Activated naive CD4-positive, alpha-beta T cell (primary cell): Measurements from ENCODE around the gene VAMP8.
"Not testable (repeated sequence)": the region's sequence is repeated elsewhere in the genome, so short reads cannot be mapped to it uniquely, and the experiment has no call there.

ENCODE experiments used
- DNase-seq, 4 experiments: peaks; one replicate each; lab custom pipeline; 2025; lab: John Stamatoyannopoulos, UW

The VAMP8 gene

GRCh38 chr2:85577386-85578242 lies at the start of gene VAMP8:
Gene VAMP8, plus strand, starts transcription at chr2:85577586. Its CDS starts 61 bp downstream, at chr2:85577647.
- DNase-seq = peak in 2 of 4 experiments; percentile 9 to 51

- DNase-seq = no peak
Observed at GRCh38 chr2:85527787-85528186, 49.6 kb upstream of the VAMP8 start.

- no peak for DNase-seq
Observed at GRCh38 chr2:85528355-85528754, 49.0 kb upstream of the VAMP8 start.

DNA sequence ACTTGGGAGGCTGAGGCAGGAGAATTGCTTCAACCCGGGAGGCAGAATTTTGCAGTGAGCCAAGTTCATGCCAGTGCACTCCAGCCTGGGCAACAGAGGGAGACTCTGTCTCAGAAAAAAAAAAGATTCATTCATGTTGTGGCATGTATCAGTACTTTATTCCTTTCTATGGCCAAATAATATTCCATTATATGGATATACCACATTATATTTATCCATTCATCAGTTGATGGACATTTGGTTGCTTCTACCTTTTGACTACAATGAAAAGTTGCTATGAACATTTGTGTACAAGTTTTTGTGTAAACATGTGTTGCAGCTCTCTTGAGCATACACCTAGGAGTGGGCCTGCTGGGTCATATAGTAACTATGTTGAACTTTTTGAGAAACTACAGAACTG lies 47.6 kb upstream of the VAMP8 start:
- no peak for DNase-seq

- no peak for DNase-seq
Observed at GRCh38 chr2:85531589-85531988, 45.8 kb upstream of the VAMP8 start.

DNA sequence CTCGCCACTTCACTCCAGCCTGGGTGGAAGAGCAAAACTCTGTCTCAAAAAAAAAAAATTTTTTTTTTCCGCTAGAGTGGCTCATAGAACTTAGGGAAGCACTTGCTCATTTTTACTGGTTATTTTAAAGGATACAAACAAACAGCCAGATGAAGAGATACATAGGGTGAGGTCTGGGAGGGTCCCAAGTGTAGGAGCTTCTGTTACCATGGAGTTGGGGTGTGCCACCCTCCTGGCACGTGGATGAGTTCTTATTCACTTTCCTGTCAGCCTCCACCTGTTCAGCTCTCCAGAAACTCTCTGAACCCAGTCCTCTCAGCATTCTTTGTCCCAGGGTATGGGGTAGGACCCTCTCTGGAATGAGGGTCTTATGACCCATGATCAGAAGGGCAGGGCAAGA lies 43.3 kb upstream of the VAMP8 start:
- no peak for DNase-seq

- no peak for DNase-seq
Observed at GRCh38 chr2:85534881-85535280, 42.5 kb upstream of the VAMP8 start.

DNA sequence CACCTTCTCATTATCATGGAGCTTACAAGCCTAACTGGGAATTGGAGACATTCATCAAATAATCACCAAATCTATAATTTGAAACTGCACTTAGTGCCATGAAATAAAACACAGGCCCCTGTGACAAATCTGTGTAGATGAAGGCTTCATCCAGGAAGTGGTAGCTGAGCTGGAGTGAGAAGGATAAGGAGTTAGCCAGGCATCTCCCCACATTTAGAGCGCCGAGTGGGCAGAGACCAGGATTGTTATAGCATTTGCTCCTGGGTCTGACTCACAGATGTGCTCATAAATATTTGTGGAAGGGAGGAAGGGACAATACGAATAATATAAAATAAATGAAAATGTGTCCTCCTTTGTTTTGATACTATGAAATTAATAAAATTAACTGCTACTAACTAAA lies 40.9 kb upstream of the VAMP8 start:
- DNase-seq = no peak

GRCh38 chr2:85537600-85538506 lies 39.5 kb upstream of the VAMP8 start:
- no peak for DNase-seq

DNA sequence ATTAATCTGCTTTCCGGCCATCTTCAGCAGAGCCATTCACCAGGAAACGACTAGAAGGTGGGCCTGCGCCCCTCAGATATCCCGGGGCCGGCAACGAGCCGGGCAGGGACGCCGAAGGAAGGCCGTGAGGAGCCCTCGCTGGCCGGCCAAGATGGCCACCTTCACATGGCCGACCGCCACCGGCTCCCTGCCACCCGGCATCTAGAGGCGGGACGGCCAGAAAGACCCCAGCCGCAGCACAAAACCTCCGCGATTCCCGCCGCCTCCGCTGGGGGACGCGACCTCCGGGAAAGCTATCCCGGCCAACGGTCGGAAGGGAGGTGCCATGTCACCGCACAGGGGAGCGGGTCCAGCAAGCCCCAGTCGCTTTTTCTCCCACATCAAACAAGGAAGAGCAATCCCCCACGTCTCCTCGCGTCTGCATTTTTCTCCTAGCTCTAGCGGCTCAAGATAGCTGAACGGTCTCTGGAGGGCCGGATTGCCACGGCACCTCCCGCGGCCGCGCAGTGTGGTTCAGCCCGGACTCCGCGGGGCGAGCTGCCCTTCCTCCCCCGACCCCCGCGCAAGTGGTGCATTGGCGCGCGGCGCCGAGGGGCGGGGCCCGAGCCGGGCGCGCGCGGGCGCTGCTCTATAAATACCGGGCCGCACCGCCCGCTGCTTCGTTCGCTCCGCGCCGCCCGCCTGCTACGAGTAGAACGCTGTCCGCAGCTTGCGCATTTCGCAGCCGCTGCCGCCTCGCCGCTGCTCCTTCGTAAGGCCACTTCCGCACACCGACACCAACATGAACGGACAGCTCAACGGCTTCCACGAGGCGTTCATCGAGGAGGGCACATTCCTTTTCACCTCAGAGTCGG lies 38.7 kb upstream of the VAMP8 start, which contains the start of gene MAT2A:
Gene MAT2A, plus strand, starts transcription at position 662 of the 854 bp plus-strand sequence. Its CDS starts 120 bp downstream, at position 782.
- DNase-seq = peak; percentile 84 to 93 (median 86)

GRCh38 chr2:85539361-85540132 lies 37.8 kb upstream of the VAMP8 start:
- peak; percentile 55 to 67 (median 58) for DNase-seq

GRCh38 chr2:85540133-85540648 lies 37.2 kb upstream of the VAMP8 start:
- DNase-seq = no peak

- no peak for DNase-seq
Observed at GRCh38 chr2:85541262-85541661, 36.1 kb upstream of the VAMP8 start.

DNA sequence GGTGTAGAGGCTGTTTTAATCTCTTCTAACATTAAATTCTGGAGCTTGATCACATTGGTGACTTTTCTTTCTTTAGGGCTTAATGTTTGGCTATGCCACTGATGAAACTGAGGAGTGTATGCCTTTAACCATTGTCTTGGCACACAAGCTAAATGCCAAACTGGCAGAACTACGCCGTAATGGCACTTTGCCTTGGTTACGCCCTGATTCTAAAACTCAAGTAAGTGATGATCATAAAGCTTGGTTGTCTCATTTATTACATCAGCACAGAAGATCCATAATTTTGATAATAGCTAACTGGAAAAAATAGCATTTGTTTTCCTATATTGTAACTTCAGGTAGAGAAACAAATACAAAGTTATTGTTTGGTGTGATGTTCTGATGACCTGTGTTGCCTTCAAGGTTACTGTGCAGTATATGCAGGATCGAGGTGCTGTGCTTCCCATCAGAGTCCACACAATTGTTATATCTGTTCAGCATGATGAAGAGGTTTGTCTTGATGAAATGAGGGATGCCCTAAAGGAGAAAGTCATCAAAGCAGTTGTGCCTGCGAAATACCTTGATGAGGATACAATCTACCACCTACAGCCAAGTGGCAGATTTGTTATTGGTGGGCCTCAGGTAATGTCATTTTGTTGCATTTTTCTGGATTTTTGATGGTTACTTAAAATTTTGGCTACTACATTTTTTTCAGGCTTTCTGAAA lies 35.5 kb upstream of the VAMP8 start:
- DNase-seq = no peak

GRCh38 chr2:85542777-85543176 lies 34.6 kb upstream of the VAMP8 start:
- DNase-seq = no peak

- DNase-seq = not testable (repeated sequence)
Observed at GRCh38 chr2:85544254-85544691, 33.1 kb upstream of the VAMP8 start.

- DNase-seq = not testable (repeated sequence)
Observed at GRCh38 chr2:85544915-85545779, 32.2 kb upstream of the VAMP8 start.

DNA sequence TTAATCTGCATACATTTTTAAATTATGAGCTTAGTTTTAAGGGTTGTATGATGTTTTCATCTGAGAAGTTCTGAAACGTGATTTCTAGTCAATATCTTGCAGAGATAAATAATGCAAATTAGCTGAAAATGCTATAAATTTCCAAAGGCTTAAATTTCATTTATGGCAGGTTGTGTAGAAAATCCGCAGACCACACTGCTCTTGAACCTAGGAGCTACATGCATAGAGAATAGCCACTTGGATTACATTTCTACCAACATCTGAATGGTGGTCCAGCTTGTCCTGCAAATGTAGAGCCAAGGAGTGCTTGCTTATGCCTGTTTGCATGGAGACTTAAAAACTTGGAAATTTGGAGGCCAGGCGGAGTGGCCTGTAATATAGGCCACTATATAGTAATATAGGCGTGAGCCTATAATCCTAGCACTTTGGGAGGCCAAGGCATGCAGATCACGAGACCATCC lies 31.6 kb upstream of the VAMP8 start:
- no peak for DNase-seq
